Stimulated activated naive CD8-positive, alpha-beta T cell treated with anti-CD3 and anti-CD28 coated beads, Interleukin-15, Interleukin-2, amounts not matched to agents 100 U/mL and 50 U/mL, for 24 hours (primary cell): ENCODE results near the gene AGPAT2.
A peak's percentile ranks its signal among the peaks of the same experiment; 100 is the strongest.
"Not testable (repeated sequence)": the region's sequence is repeated elsewhere in the genome, so short reads cannot be mapped to it uniquely, and the experiment has no call there.

ENCODE experiments used
- ATAC-seq: fragments of 150-1000 bp; cut with Tn5 transposase; one replicate; pipeline ENCODE4 v1.10.0; 2021
- DNase-seq: peaks from one replicate; pipeline ENCODE4 v3.0.0; 2021

The AGPAT2 gene

DNA sequence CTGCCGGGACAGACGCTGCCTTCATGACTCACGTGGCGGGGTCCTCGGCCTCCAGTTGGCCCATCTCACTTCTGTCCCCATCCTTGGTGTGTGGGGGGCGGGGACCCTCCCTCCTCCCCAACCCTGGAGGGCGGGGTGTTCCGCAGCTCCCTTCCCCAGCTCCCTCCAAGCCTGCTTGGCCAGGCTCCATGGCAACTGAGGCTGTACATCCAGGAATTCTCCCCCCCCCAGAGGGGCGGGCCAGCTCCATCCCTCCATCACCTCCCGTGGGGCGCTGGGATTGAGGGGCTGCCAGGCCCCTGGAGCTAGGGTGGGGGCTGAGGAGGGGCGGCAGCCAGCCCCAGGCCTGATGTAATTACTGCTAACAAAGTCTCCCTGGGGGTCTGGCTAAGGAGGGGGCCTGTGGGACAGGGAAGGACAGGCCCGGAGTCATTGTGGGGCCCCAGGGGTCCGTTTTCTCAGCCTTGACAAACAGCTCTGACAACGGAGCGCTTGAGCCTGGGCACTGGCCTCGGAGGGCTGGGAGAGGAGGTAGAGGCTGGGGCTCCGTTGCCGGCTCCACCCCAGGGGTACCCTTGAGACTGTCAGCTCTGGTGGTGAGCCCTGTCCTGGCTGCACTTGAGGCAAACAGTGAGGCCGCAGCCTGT is 33.1 kb upstream of the AGPAT2 start:
- DNase-seq (no peak), ATAC-seq (no peak)

- ATAC-seq (peak; percentile 12), DNase-seq (peak; percentile 43)
Measured at GRCh38 chr9:136719195-136719880, 32.1 kb upstream of the AGPAT2 start.

- ATAC-seq (no peak), DNase-seq (no peak)
Measured at GRCh38 chr9:136718345-136719194, 31.3 kb upstream of the AGPAT2 start.

DNA sequence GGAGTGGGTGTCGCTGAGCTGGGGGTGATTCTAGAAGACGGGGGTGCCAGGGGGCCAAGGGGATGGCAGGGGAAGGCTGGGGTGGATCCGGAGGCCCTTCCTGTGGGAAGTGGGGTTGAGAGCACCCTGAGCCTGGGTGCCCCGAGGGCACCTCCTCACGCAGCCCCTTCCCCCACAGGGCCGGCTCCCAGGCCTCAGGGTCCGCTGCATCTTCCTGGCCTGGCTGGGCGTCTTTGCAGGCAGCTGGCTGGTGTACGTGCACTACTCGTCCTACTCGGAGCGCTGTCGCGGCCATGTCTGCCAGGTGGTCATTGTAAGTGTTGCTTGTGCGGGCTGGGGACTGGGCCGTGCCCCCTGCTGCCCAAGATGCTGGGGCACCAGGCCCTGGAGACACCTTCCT is 30.1 kb upstream of the AGPAT2 start:
- ATAC-seq (no peak), DNase-seq (no peak)

DNA sequence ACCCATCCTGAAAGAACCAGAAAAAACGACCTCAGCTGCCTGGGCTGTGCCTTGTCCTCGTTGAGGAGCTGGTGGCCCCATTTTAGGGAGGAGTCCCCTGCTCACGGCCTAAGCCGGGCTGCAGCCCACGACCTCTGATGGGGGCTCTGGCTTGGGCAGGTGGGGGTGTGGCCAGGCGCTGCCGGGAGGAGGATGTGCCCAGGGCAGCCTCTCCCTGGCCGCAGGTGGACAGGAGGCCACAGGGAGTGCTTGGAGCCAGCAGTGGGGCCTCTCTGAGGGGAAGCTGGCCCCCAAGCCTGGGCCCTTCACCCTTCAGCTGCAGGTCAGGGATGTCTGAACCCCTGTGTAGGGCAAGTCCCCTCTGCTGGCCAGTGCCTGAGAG is 27.6 kb upstream of the AGPAT2 start:
- ATAC-seq (no peak), DNase-seq (no peak)

- ATAC-seq (no peak), DNase-seq (no peak)
Measured at GRCh38 chr9:136714096-136714892, 27.0 kb upstream of the AGPAT2 start.

GRCh38 chr9:136713550-136713949 is 26.3 kb upstream of the AGPAT2 start:
- no peak for DNase-seq
- ATAC-seq = no peak

GRCh38 chr9:136712690-136713544 is 25.7 kb upstream of the AGPAT2 start:
- ATAC-seq (no peak), DNase-seq (no peak)

DNA sequence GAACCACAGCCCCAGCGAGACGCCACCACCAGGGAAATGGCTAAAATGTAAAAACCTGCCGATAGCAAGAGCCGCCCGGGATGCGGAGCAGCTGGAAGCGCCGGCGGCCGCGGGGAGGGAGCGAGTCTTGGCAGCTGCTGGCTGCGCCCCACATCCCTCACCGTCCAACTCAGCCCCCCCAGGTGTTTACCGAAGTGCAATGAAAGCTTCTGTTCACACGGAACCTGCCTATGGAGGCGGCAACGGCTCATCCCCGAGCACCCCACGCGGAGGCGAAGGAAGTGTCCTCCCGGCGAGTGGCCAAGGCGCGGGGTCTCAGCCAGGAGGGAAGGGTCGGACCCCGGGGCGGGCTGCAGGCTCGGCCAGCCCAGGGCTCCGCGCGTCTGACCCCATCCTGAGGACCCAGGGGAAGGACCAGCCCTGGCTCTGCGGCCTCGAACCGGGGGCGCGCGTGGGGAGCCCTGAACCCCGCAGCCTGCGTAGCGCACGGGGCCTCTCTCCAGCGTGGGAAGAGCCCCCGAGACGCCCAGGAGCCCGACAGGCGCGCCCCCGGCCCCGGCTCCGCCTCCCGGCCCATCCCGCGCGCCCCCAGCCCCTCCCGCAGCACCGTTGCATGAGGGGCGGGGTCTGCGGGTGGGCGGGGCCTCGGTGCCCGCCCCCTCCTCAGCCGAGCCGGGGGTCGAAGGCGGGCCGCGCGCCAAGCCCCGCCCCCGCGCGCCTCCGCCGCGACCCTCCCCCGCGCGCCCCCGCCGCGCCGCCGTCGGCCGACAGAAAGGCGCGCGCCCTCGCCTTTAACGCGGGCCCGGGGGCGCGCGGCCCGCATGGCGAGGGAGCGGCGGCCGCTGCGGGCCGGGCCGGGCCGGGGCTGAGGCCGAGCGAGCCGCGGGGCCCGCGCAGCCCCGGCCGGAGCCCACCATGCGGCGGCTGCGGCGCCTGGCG is 24.8 kb upstream of the AGPAT2 start, which contains the start of gene DIPK1B:
TSS of gene DIPK1B (plus strand) at position 822 of the 939 bp plus-strand sequence. CDS start at position 916, 94 bp downstream.
- ATAC-seq = no peak
- DNase-seq = no peak

GRCh38 chr9:136711219-136711648 is 24.0 kb upstream of the AGPAT2 start:
- ATAC-seq, DNase-seq: not testable (repeated sequence)

- ATAC-seq (no peak), DNase-seq (no peak)
Measured at GRCh38 chr9:136710543-136710942, 23.3 kb upstream of the AGPAT2 start.

- ATAC-seq (no peak), DNase-seq (no peak)
Measured at GRCh38 chr9:136709454-136710109, 22.3 kb upstream of the AGPAT2 start.

GRCh38 chr9:136707849-136708517 is 20.7 kb upstream of the AGPAT2 start:
- no peak for ATAC-seq
- no peak for DNase-seq

GRCh38 chr9:136707011-136707410 is 19.8 kb upstream of the AGPAT2 start:
- no peak for ATAC-seq

DNA sequence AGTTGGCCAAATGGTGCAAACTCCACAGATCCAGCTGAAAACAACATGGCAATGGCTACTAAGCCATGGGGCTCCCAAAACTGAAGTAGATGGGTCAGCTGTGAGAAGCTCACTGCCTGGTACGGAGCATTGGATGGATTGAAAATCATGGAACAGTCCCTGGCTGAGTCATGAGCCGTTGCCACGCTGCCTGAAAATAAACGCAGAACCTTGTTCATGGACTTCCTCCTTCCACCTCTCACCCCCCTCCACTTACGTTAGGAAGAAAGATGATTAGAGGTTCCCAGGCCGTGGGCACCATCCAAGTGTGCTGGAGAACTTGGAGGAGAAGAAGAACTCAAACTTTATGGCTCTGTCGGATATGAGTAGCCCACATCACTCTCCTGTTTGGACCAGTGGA is 18.3 kb upstream of the AGPAT2 start:
- DNase-seq (no peak), ATAC-seq (no peak)

More at GRCh38 chr9:136707011-136707410, 19.8 kb upstream of the AGPAT2 start:
- no peak for DNase-seq

DNA sequence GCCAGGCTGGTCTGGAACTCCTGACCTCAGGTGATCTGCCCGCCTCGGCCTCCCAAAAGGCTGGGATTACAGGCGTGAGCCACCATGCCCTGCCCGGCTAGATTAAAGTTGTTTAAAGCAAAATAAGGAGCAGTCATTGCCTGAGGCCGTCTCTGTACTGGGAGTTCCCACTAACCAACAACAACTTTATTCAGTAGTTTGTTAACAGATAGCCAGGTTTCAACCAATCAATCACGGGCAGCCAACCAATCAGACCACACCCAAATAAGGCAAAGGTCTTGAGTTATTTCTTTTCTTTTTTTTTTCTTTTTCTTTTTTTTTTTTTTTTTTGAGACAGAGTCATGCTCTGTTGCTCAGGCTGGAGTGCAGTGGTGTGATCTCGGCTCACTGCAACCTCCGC is 17.5 kb upstream of the AGPAT2 start:
- ATAC-seq, DNase-seq: not testable (repeated sequence)

DNA sequence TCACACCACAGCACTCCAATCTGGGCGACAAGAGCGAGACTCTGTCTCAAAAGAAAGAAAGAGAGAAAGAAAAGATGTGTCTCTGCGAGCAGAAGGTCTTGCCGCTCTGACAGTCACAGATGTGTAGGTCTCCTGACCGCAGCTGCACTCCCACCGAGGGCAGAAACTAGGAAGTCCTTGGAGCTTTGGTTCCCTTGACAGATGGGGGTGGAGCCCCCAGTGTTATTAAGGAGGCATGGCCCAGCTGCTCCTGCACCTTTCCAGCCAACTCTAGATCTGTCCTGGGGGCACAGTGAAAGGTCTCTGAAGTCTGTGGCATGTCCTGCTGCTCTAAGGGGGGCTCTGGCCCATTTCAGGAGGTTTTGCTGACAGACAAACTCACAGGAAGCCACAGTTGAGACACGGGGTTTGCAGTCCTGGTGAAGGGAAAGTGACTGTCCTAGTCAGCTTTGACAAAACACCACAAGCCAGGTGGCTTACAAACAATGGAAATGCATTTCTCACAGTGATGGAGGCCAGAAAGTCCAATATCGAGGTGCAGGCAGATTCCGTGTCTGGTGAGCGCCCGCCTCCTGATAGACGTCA is 16.1 kb upstream of the AGPAT2 start:
- no peak for DNase-seq
- ATAC-seq = no peak

- DNase-seq (no peak), ATAC-seq (no peak)
Measured at GRCh38 chr9:136701668-136702053, 14.4 kb upstream of the AGPAT2 start.
